CD4-positive, alpha-beta T cell treated with Interleukin-1 beta for 1 hour (primary cell): Measurements from ENCODE around the gene PRKACA.

Experiments used
- DNase-seq, 2 donors: peaks; one replicate each; pipeline ENCODE4 v3.0.0-alpha.2; 2020 to 2022

PRKACA gene

DNA sequence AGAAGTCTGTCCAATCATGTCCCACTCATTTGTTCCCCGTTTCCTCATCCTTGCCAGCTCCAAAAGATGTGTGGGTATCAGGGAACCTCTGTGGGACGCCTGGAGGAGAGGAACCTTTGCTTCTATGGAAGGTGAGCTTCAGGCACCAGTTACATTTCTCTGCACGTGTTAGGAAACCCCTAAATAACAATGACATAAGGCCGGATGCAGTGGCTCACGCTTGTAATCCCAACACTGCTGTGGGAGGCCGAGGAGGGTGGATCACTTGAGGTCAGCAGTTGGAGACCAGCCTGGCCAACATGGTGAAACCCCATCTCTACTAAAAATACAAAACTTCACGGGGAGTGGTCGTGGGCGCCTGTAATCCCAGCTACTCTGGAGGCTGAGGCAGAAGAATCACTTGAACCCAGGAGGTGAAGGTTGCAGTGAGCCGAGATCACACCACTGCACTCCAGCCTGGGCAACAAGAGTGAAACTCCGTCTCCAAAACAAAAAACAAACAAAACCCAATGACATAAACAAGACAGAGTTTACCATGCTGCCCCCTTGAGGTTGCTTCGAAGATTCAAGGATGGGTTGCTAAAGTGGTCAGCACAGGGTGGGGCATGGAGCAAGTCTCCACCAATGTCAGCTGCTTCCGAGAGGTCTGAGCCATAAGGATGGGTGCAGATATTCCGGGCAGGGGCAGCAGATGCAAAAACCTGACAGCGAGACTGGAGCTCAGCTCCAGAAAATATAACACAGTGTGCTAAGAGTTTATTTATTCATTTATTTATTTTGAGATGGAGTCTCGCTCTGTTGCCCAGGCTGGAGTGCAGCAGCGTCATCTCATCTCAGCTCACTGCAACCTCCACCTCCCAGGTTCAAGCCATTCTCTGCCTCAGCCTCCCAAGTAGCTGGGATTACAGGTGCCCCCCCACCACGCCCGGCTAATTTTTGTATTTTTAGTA lies 74.6 kb downstream of the PRKACA start:
- DNase-seq = peak; percentile 67 to 73
